ENCODE measurements around the gene CD3E.

CD3E gene

GRCh38 chr11:118304568-118305248 lies at the start of gene CD3E:
CD3E (plus strand) TSS chr11:118304730; CDS start chr11:118304953, 223 bp downstream.
- no peak for DNase-seq
- in situ Hi-C loops (cut with MboI; ENCODE audit: low pct_unique_long_range_greater_than_20kb, low sequenced_read_pairs), result loop anchor here (10.0 kb wide), 1 partner anchor 50 kb away; the partner anchor contains the start of gene UBE4A

GRCh38 chr11:118258410-118258809 lies 46.1 kb upstream of the CD3E start:
- in situ Hi-C loops (cut with MboI; ENCODE audit: low pct_unique_long_range_greater_than_20kb, low sequenced_read_pairs), result no loop called here
- DNase-seq, result peak; percentile 46

GRCh38 chr11:118259138-118259537 lies 45.4 kb upstream of the CD3E start:
- no peak for DNase-seq
- in situ Hi-C loops (cut with MboI; ENCODE audit: low pct_unique_long_range_greater_than_20kb, low sequenced_read_pairs), result no loop called here

- in situ Hi-C loops (cut with MboI; ENCODE audit: low pct_unique_long_range_greater_than_20kb, low sequenced_read_pairs), result no loop called here
- DNase-seq, result no peak
Measured at GRCh38 chr11:118260353-118260752, 44.2 kb upstream of the CD3E start.

GRCh38 chr11:118263112-118263511 lies 41.4 kb upstream of the CD3E start:
- no peak for DNase-seq
- in situ Hi-C loops (cut with MboI; ENCODE audit: low pct_unique_long_range_greater_than_20kb, low sequenced_read_pairs), result no loop called here

GRCh38 chr11:118263695-118264568 lies 40.6 kb upstream of the CD3E start, which contains the start of gene MPZL2:
MPZL2 (minus strand) TSS chr11:118264297; CDS start chr11:118264153, 144 bp downstream.
- DNase-seq, result peak; percentile 61
- in situ Hi-C loops (cut with MboI; ENCODE audit: low pct_unique_long_range_greater_than_20kb, low sequenced_read_pairs), result no loop called here

- DNase-seq, result no peak
- in situ Hi-C loops (cut with MboI; ENCODE audit: low pct_unique_long_range_greater_than_20kb, low sequenced_read_pairs), result no loop called here
Measured at GRCh38 chr11:118264569-118265465, 39.7 kb upstream of the CD3E start.

GRCh38 chr11:118265954-118266353 lies 38.6 kb upstream of the CD3E start:
- no peak for DNase-seq
- in situ Hi-C loops (cut with MboI; ENCODE audit: low pct_unique_long_range_greater_than_20kb, low sequenced_read_pairs), result no loop called here

- no peak for DNase-seq
- in situ Hi-C loops (cut with MboI; ENCODE audit: low pct_unique_long_range_greater_than_20kb, low sequenced_read_pairs), result no loop called here
Measured at GRCh38 chr11:118267486-118267885, 37.0 kb upstream of the CD3E start.

GRCh38 chr11:118272001-118272400 lies 32.5 kb upstream of the CD3E start:
- no peak for DNase-seq
- in situ Hi-C loops (cut with MboI; ENCODE audit: low pct_unique_long_range_greater_than_20kb, low sequenced_read_pairs), result no loop called here

GRCh38 chr11:118274186-118274585 lies 30.3 kb upstream of the CD3E start:
- DNase-seq, result no peak
- in situ Hi-C loops (cut with MboI; ENCODE audit: low pct_unique_long_range_greater_than_20kb, low sequenced_read_pairs), result no loop called here

- no peak for DNase-seq
Measured at GRCh38 chr11:118275176-118275575, 29.4 kb upstream of the CD3E start.

GRCh38 chr11:118276422-118276821 lies 28.1 kb upstream of the CD3E start:
- in situ Hi-C loops (cut with MboI; ENCODE audit: low pct_unique_long_range_greater_than_20kb, low sequenced_read_pairs), result no loop called here
- no peak for DNase-seq

More at GRCh38 chr11:118275176-118275575, 29.4 kb upstream of the CD3E start:
- in situ Hi-C loops (cut with MboI; ENCODE audit: low pct_unique_long_range_greater_than_20kb, low sequenced_read_pairs), result no loop called here

GRCh38 chr11:118277312-118277711 lies 27.2 kb upstream of the CD3E start:
- no peak for DNase-seq
- in situ Hi-C loops (cut with MboI; ENCODE audit: low pct_unique_long_range_greater_than_20kb, low sequenced_read_pairs), result no loop called here

GRCh38 chr11:118281284-118281683 lies 23.2 kb upstream of the CD3E start:
- in situ Hi-C loops (cut with MboI; ENCODE audit: low pct_unique_long_range_greater_than_20kb, low sequenced_read_pairs), result no loop called here
- no peak for DNase-seq

- no peak for DNase-seq
- in situ Hi-C loops (cut with MboI; ENCODE audit: low pct_unique_long_range_greater_than_20kb, low sequenced_read_pairs), result no loop called here
Measured at GRCh38 chr11:118282606-118283005, 21.9 kb upstream of the CD3E start.

GRCh38 chr11:118283037-118283636 lies 21.4 kb upstream of the CD3E start:
- DNase-seq, result no peak
- in situ Hi-C loops (cut with MboI; ENCODE audit: low pct_unique_long_range_greater_than_20kb, low sequenced_read_pairs), result no loop called here

GRCh38 chr11:118283756-118284350 lies 20.7 kb upstream of the CD3E start:
- in situ Hi-C loops (cut with MboI; ENCODE audit: low pct_unique_long_range_greater_than_20kb, low sequenced_read_pairs), result no loop called here

GRCh38 chr11:118286545-118286944 lies 18.0 kb upstream of the CD3E start:
- DNase-seq, result no peak
- in situ Hi-C loops (cut with MboI; ENCODE audit: low pct_unique_long_range_greater_than_20kb, low sequenced_read_pairs), result no loop called here

More at GRCh38 chr11:118283756-118284350, 20.7 kb upstream of the CD3E start:
- DNase-seq, result no peak

Measured in KBM-7 (cell line).